HG03342 (cell line): ENCODE measurements around the gene PRR33.
"Not testable (repeated sequence)": the region's sequence is repeated elsewhere in the genome, so short reads cannot be mapped to it uniquely, and the experiment has no call there.

ENCODE experiments used
- ATAC-seq: cut with Tn5 transposase; IDR thresholded peaks from one replicate; pipeline ENCODE4 v1.9.1; 2021; ENCODE audit warnings: mild to moderate bottlenecking, moderate library complexity; ENCODE audit not compliant: unreplicated experiment

Gene PRR33

GRCh38 chr11:1889941-1890855 is 1.5 kb downstream of the PRR33 start:
- ATAC-seq: no peak

GRCh38 chr11:1889224-1889930 is 2.3 kb downstream of the PRR33 start:
- no peak for ATAC-seq

DNA sequence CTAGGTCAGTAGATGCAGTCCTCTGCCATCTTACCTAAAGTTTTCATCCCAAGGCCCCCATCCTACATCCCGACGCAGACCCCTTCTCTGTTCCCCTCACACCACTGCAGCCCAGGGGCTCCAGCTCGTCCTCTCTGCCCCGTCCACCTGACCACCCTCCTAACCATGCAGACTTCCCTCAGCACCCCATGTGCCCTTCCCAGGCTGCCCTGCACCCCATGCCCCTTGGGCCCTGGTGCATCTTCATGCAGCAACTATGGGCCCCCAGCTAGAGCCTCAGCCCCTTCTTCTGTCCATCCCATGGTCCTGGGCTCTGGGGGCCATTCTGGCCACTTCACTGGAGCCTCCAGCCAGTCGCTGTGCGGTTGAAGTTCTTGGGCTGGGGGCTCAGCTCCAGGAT is 2.9 kb downstream of the PRR33 start:
- no peak for ATAC-seq

GRCh38 chr11:1888347-1888753 is 3.3 kb downstream of the PRR33 start:
- no peak for ATAC-seq

- ATAC-seq: no peak
Observed at GRCh38 chr11:1887451-1888346, 4.0 kb downstream of the PRR33 start.

DNA sequence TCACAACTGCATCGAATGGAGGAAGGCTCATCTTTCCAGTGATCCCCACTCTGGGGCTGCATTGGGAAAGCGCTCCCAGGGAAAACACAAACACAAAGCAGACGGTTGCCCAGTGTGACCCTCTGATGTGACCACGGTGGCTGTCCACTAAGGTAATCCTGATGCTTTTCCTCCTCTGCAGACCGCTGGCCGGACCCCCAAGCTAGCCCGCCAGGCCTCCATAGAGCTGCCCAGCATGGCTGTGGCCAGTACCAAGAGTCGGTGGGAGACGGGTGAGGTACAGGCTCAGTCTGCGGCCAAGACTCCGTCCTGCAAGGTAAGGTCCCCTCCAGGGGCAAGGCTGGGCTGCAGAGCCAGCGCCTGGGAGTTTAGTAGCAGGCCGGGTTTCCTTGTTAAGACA is 5.1 kb downstream of the PRR33 start:
- ATAC-seq: not testable (repeated sequence)

GRCh38 chr11:1884303-1884700 is 7.4 kb downstream of the PRR33 start:
- no peak for ATAC-seq

GRCh38 chr11:1883346-1884302 is 8.1 kb downstream of the PRR33 start:
- no peak for ATAC-seq

DNA sequence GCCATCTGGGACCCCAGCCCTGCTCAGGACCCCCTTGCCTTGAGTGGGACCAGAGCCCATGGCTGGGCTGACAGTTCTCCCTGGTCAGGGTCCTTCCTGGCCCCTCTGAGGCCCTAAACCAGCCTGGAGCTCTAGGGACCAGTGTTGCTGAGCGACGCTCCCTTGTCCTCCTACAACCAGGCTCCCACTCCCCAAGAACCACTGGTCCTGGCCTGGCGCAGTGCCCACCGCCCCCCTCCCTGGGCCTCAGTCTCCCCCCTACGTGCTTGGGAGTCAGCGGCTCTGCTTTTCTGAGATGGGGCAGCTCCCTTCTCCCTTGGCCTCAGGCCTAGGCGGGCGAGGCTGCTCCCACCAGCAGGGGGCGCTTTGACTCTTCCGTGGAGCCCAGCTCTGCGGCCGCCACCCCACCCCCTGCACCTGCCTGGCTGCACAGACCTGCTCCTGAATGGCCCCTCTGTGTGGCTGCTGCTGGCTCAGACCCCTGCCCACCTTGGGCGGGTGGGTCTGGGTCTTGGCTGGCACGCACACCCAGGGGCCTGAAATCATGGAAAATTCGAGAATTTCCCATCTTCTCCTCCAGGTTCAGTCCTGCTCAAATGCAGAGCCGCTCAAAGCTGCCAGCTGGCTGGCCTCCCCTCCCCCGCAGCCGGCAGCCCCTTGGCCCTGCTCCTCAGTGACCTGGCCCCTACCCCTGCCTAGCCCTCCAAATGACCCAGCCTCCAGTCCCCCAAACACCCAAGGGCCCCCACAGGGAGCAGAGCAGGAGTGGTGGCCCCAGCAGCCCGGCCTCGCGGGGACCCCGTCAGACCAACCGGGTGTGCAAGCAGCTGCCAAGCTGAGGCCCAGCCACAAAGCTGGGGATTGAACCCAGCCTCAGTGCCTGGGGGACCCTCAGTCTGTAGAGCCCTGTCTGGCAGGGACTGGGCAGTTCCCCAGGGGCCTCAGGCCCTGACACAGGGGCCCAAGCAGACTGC is 9.1 kb downstream of the PRR33 start:
- no peak for ATAC-seq

DNA sequence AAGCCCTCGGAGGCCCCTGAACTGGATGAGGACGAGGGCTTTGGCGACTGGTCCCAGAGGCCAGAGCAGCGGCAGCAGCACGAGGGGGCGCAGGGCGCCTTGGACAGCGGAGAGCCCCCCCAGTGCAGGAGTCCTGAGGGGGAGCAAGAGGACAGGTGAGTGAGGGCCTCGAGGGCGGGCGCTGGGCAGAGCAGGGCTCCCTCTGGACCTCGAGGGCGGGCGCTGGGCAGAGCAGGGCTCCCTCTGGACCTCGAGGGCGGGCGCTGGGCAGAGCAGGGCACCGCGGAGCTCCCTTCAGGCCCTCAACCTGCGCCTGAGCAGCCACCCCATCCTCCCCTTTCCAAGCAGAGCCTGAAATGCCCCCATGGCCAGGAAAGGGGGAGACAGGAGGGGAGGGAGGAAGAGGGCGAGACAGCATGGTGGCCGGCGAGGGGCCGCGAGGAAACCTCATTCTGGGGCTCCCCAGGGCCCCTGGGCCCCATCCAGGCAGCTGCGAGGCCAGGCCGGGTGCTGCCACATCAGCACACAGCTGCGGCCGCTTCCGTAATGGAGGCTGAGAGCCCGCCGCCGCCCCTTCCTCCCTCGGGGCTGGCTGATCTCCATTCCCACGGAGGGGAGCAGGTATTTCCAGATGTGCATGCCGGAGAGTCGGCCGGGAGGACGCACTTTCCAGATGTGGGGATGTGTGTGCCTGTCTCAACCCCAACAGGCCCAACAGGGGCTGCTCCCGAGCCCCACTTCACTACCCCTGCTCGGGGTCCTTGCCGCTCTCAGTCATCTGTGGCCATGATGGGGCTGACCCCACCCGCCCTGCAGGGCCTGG is 10.0 kb downstream of the PRR33 start:
- no peak for ATAC-seq

DNA sequence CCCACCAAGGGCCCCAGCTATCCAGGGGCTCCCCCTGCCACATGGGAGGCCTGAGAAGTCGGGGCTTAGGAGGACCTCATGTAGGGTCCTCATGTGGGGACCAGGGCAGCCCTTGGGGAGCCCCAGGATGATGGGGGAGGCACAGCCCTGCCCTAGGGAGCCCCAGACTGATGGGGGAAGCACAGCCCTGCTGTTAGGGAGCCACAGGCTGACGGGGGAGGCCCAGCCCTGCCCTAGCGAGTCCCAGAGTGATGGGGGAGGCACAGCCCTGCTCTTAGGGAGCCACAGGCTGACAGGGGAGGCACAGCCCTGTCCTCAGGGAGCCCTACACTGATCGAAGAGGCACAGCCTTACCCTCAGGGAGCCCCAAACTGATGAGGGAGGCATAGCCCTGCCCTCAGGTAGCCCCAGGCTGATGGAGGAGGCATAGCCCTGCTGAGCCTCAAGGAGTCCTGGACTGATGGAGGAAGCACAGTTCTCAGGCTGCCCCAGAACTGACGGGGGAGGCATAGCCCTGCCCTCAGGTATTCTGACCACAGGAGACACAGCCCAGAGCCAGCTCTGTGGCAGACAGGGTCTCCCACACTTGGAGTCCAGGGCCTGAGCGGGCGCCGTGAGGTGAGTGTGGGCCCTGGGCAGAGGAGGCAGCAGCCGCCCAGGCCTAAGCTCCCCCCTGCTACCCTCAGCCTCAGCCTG is 10.8 kb downstream of the PRR33 start:
- ATAC-seq: no peak

DNA sequence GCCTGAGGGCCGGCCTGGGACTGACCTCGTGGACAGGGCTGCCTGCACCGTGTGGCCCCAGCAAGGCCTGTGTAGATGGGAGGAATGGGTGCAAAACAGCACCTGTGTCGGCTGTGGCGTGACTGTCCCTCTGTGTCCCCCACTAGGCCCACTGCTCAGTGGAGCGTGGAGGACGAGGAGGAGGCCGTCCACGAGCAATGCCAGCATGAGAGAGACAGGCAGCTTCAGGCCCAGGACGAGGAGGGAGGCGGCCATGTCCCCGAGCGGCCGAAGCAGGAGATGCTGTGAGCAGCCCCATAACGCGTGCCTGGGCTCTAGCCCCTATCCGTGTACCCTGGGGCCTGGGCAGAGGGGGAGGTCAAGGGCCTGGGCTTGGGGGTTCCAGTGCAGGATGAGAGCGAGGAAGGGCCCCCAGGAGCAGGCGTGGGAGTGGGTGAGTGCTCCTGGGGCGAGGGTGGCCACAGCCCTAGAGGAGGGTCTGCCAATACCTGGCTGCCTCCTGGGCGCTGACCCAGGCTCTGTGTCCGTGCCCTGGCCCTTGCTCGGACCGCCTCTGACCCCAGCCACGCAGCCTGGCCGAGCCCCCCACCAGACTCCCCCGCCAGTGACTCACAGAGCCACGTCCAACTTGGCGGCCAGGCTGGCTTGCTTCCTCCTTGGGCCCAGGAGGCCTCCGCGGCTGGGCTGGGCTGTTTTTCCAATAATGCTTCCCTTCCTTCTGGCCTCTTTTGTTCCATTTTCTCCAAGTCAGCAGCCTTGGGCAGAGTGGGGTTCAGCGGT is 11.6 kb downstream of the PRR33 start:
- no peak for ATAC-seq

- no peak for ATAC-seq
Observed at GRCh38 chr11:1879342-1879940, 12.3 kb downstream of the PRR33 start.

- ATAC-seq: no peak
Observed at GRCh38 chr11:1878137-1879031, 13.3 kb downstream of the PRR33 start.
